Thoracic aorta (tissue), 2 donors: Measurements from ENCODE around the gene RBM33. TPM values are rescaled to one million over a fixed set of nuclear protein-coding genes. Genes with fewer than 3 reads are reported as not detected.

Source experiments
- ATAC-seq: fragments of 150-250 bp; one replicate; pipeline ENCODE4 v1.8.0; 2017; ENCODE audit warnings: low read depth; ENCODE audit not compliant: insufficient number of reproducible peaks, low FRiP score
- DNase-seq: peaks from one replicate; pipeline ENCODE4 v3.0.0-alpha.2; 2020; ENCODE audit warnings: low spot score
- H3K27ac ChIP-seq, 2 donors: fragments of 200-600 bp; sonication (generic); 1 replicate in 1 of 2; 2 replicates in 1 of 2; pipeline ENCODE4 v1.5.1; 2016; ENCODE audit warnings: mild to moderate bottlenecking in 2 of 2, moderate library complexity in 2 of 2
- H3K27me3 ChIP-seq: fragments of 200-600 bp; sonication (generic); replicated peaks from 2 replicates; pipeline ENCODE4 v1.6.0; 2016; ENCODE audit warnings: mild to moderate bottlenecking; ENCODE audit not compliant: insufficient read depth
- H3K36me3 ChIP-seq: fragments of 200-600 bp; sonication (generic); one replicate; pipeline ENCODE4 v1.5.1; 2016
- H3K4me1 ChIP-seq, 2 donors: fragments of 200-600 bp; sonication (generic); 1 replicate in 1 of 2; 2 replicates in 1 of 2; pipeline versions ENCODE4 v1.5.1 to v1.6.0; 2016; ENCODE audit warnings: low read depth in 2 of 2, mild to moderate bottlenecking in 1 of 2; ENCODE audit not compliant: control insufficient read depth in 1 of 2
- H3K4me3 ChIP-seq: fragments of 200-600 bp; sonication (generic); 2 replicates; pipeline ENCODE4 v1.5.1; 2016; ENCODE audit warnings: mild to moderate bottlenecking
- H3K9me3 ChIP-seq: fragments of 200-600 bp; sonication (generic); 2 replicates; pipeline ENCODE4 v1.5.1; 2016
- total RNA-seq, 2 donors: library from RNA; depleted of rRNA; stranded (reverse); fragments of >200 nt; gene quantifications; one replicate each; pipeline versions ENCODE4 v1.1.0 to v1.2.3, GENCODE V29; 2016
- TF ChIP-seq, protein P1 (sequence below): fragments of 200-600 bp; sonication (generic); IDR thresholded peaks from one replicate; pipeline ENCODE4 v1.5.1; 2019; ENCODE audit warnings: antibody characterized with exemption

The RBM33 gene
- total RNA-seq, 2 donors from 2014 or later: 64.6 to 80.3 TPM

DNA sequence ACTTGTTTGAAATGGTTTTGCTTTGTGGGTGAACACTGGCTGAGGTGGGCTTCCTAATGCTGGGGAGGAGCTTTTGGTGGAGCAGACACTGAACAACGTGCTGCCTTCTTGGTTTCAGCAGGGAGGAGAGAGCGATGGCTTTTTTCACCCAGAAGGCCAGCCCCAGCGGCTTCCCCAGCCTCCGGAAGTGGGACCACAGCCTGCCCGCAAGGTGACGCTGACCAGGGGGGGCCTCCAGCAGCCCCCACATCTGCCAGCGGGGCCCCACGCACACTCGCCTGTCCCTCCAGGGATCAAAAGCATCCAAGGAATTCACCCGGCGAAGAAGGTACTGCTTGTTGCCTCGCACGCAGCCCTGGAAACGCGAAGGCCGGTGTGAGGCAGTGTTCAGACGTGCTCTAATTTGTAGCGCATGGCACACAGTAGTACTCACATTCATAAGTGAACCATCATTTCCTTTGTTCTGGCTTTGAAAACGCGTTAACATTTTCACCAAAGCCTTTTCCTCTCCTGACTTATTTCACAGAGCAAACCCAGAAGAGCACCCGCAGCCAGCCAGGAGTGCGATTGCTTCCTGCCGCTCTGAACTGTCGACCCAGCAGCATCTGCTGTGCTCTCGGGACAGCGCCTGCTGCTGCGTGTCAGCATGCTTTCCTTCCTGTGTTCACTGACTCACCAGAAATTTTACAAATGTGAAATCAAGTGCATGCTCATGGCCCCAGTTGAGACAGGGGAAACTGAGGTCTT, 119.4 kb downstream of the RBM33 start:
- Histone ChIP-seq H3K9me3 (no peaks in the 10 kb centered on the region), H3K27ac (no peak overlapping the region), H3K27me3 (no peaks in the 10 kb centered on the region), H3K4me3 (no peak overlapping the region), H3K4me1 (peaks cover 3 to 8% of the 10 kb centered on the region in 2 donors), H3K36me3 (peaks cover 27% of the 10 kb centered on the region)
- ATAC-seq: no peak
- no peak for DNase-seq
- TF ChIP-seq, protein P1, sequence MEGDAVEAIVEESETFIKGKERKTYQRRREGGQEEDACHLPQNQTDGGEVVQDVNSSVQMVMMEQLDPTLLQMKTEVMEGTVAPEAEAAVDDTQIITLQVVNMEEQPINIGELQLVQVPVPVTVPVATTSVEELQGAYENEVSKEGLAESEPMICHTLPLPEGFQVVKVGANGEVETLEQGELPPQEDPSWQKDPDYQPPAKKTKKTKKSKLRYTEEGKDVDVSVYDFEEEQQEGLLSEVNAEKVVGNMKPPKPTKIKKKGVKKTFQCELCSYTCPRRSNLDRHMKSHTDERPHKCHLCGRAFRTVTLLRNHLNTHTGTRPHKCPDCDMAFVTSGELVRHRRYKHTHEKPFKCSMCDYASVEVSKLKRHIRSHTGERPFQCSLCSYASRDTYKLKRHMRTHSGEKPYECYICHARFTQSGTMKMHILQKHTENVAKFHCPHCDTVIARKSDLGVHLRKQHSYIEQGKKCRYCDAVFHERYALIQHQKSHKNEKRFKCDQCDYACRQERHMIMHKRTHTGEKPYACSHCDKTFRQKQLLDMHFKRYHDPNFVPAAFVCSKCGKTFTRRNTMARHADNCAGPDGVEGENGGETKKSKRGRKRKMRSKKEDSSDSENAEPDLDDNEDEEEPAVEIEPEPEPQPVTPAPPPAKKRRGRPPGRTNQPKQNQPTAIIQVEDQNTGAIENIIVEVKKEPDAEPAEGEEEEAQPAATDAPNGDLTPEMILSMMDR: no peak

DNA sequence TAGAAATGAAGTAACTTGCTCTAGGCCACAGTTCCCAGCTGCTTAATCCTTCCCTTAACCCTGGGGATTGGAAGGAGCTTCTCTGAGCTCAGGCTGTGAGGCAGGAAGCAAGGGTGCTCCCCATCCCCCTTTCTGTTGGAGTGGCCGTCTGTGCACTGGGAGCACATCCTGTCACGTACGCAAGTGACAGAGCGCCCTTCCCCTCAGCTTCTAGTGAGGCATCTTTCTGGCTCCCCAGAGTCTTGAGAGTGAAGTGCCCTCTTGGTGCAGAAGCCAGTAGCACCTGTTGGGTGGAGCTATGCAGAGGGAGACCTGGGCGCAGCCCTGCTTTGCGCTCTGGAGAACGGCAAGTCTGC, 120.0 kb downstream of the RBM33 start:
- ATAC-seq: no peak

DNA sequence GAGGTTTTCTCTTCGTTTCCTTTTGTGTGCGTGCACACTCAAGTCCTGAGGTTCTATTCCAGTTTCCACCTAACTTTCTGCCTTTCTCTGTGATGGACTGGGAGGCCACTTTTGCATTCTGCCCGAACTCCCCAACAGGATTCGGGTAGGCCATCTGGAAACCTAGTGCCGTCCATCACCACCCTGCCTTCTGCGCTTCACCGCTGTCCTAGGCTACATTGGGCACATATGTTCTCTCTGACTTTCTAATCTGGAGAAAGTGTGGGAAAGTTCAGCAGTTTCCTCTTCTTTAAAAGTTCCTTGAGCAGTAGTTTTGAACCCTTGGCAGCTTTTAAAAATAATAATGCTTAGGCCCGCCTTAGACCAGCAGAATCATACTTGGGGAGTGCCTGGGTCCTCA, 121.0 kb downstream of the RBM33 start:
- H3K9me3 ChIP-seq: no peaks in the 10 kb centered on the region
- ATAC-seq: no peak
- DNase-seq: no peak
- H3K36me3 ChIP-seq: peaks cover 35% of the 10 kb centered on the region
- H3K4me1 ChIP-seq: peaks cover 3 to 8% of the 10 kb centered on the region in 2 donors
- H3K27ac ChIP-seq: no peak overlapping the region
- no peak overlapping the region for H3K4me3 ChIP-seq
- H3K27me3 ChIP-seq: no peaks in the 10 kb centered on the region
- TF ChIP-seq, protein P1: no peak

More for the DNA sequence above, 120.0 kb downstream of the RBM33 start:
- H3K4me1 ChIP-seq: peaks cover 3 to 8% of the 10 kb centered on the region in 2 donors
- H3K36me3 ChIP-seq: peaks cover 30% of the 10 kb centered on the region
- no peaks in the 10 kb centered on the region for H3K27me3 ChIP-seq
- no peak overlapping the region for H3K27ac ChIP-seq
- TF ChIP-seq, protein P1: no peak
- no peaks in the 10 kb centered on the region for H3K9me3 ChIP-seq
- DNase-seq: no peak
- H3K4me3 ChIP-seq: no peak overlapping the region

DNA sequence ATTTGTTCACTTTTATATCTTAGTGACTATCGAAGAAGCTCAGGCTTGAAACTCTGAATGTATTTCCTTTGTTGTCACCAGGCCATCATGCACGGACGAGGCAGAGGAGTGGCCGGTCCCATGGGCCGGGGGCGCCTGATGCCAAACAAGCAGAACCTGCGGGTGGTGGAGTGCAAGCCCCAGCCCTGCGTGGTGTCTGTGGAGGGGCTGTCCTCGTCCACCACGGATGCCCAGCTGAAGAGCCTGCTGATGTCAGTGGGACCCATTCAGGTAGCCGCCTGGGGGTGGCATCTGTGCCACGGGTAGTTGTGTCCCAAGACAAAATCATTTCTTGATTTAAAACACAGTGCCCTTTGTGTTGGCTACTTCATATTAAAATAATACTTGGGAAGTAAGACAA, 121.9 kb downstream of the RBM33 start:
- TF ChIP-seq, protein P1: no peak
- ATAC-seq (no peak), DNase-seq (no peak)
- H3K27me3 ChIP-seq: no peaks in the 10 kb centered on the region
- H3K36me3 ChIP-seq: peaks cover 40% of the 10 kb centered on the region
- no peak overlapping the region for H3K27ac ChIP-seq
- H3K4me1 ChIP-seq: peaks cover 3 to 8% of the 10 kb centered on the region in 2 donors
- no peak overlapping the region for H3K4me3 ChIP-seq
- H3K9me3 ChIP-seq: no peaks in the 10 kb centered on the region

DNA sequence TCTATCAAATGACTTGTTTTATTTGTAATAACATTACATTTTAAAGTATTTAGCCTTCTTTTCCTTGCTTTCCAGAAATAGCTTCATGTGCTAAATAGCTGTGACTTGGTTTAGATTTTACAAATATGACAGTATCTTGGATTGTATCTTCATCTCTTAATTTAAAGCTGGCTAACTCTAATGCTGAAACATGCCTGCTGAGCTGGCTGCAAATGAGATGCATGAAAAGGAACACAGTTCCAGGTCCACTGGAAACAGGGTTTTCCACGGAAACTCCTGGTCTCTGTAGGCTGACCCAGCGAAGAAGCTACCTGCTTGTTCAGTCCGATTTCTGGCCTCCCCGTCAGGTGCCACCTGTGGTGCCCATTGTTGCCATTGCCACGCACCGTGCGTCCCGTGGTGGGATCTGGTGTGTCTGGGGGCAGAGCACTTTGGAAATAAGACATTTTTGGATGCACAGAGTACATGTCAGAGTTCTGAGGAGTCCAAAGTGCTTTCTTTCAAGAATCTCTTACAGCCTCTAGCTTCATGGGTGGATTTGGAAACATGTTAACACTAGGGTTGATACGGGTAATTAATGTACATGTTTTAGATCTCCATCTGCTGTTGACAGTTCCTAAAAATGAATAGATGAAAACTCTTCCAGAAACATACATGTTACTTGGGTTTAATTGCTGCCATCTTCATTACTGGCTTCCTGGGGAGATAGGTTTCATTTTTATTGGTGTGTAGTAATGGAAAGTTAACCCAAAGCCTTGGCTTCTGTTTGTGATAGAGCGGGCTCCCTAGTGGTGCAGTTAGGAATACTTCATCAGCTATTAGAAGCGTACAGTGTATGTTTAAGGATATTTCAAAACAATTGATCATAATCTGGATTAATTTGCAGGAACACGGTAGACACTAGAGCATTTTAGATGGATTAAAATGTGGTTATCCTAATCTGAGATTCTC, 122.8 kb downstream of the RBM33 start:
- H3K4me3 ChIP-seq: no peak overlapping the region
- peaks cover 40% of the 10 kb centered on the region for H3K36me3 ChIP-seq
- H3K9me3 ChIP-seq: no peaks in the 10 kb centered on the region
- H3K4me1 ChIP-seq: peaks cover 3 to 8% of the 10 kb centered on the region in 2 donors
- no peak for ATAC-seq
- no peak overlapping the region for H3K27ac ChIP-seq
- no peaks in the 10 kb centered on the region for H3K27me3 ChIP-seq
- DNase-seq: no peak
- TF ChIP-seq, protein P1: no peak
